Gastroesophageal sphincter (tissue), 3 donors: ENCODE results near the gene BCAS3.

ENCODE experiments used
- CTCF ChIP-seq, 4 experiments: fragments of 200-600 bp in 2 of 4; fragments of 450-650 bp in 2 of 4; sonication (generic) in 1 of 4; IDR thresholded peaks; one replicate each; pipeline ENCODE4 v1.5.1; 2017 to 2019; ENCODE audit warnings: antibody characterized with exemption in 4 of 4, mild to moderate bottlenecking in 2 of 4, moderate library complexity in 2 of 4
- EP300 ChIP-seq: sonication (generic); formaldehyde crosslinking; IDR thresholded peaks from one replicate; pipeline ENCODE4 v1.6.1; 2017; ENCODE audit warnings: antibody characterized with exemption, mild to moderate bottlenecking
- POLR2A ChIP-seq, 2 donors: fragments of 450-650 bp; IDR thresholded peaks; one replicate each; pipeline ENCODE4 v1.6.1; 2017; ENCODE audit warnings: antibody characterized with exemption in 2 of 2, mild to moderate bottlenecking in 2 of 2, moderate library complexity in 1 of 2
- POLR2AphosphoS5 ChIP-seq: sonication (generic); formaldehyde crosslinking; IDR thresholded peaks from one replicate; pipeline ENCODE4 v1.6.1; 2017; ENCODE audit warnings: antibody characterized with exemption

- TF ChIP-seq POLR2AphosphoS5 (no peak), POLR2A (IDR thresholded peaks at IDR 0.05) (no peak), CTCF (IDR thresholded peaks at IDR 0.05) (no peak), EP300 (no peak)
Measured at GRCh38 chr17:60630352-60630751, 47.3 kb upstream of the BCAS3 start.
